ENCODE measurements around the gene CCNG1. TPM values are rescaled to one million over a fixed set of nuclear protein-coding genes. Genes with fewer than 3 reads are reported as not detected.

The CCNG1 gene
- total and polyA plus RNA-seq, 9 of the 15 experiments (the other 6 are each of a cell fraction or from before 2014, with no cell fraction given), result 121 to 293 (median 245) TPM

GRCh38 chr5:163408311-163408923 lies 29.0 kb upstream of the CCNG1 start:
- BruUV-seq (replicated peaks), result no TSS peak
- WGBS (ENCODE audit: insufficient coverage, low coverage, missing lambda C conversion rate), result 29% methylated on average over 9 of the region's 9 CpGs
- FAIRE-seq, result peak; percentile 91
- no peaks in the 10 kb centered on the region for H3K9me3 ChIP-seq (replicated peaks; ENCODE audit: control insufficient read depth, insufficient read depth, low read depth, low read length)
- H2AFZ ChIP-seq (ENCODE audit: low read depth, low read length), result no peak overlapping the region
- ChIA-PET POLR2A (interaction anchor here (0.9 to 1.0 kb wide), 2 partner anchors 10 to 60 kb away, joined by 3 to 6 read pairs; no protein-coding TSS in a partner anchor), CTCF (ENCODE audit: low intra/inter-chr PET ratio) (interaction anchor here (0.7 to 0.8 kb wide), 2 partner anchors 101 to 1864 kb away, joined by 3 to 4 read pairs; no protein-coding TSS in a partner anchor)
- H3K4me2 ChIP-seq (ENCODE audit: insufficient read depth, low read length), result no peak overlapping the region
- no peaks in the 10 kb centered on the region for H3K79me2 ChIP-seq (ENCODE audit: control insufficient read depth, insufficient read depth, low read length)
- no peak overlapping the region for H3K27ac ChIP-seq (ENCODE audit: extremely low read depth, low read depth, low read length)
- H3K4me3 ChIP-seq, result no peak overlapping the region
- DNase-seq (ENCODE audit: extremely low read depth in 1 of 4, low spot score in 3 of 4), result peak; percentile 63 to 76 (median 66)
- H3K36me3 ChIP-seq (ENCODE audit: control insufficient read depth, insufficient read depth, low read length), result no peaks in the 10 kb centered on the region
- H4K20me1 ChIP-seq (replicated peaks; ENCODE audit: control insufficient read depth, insufficient read depth, low read length), result no peaks in the 10 kb centered on the region
- intact Hi-C loops (cut with micrococcal nuclease) (loop anchor here (1.0 to 10.0 kb wide), 4 partner anchors 60 to 1864 kb away; partner anchors contain the start of gene GABRB2), in situ Hi-C loops (cut with MboI) (no loop called here)
- peak; percentile 93 for ATAC-seq
- no peaks in the 10 kb centered on the region for H3K27me3 ChIP-seq (ENCODE audit: control insufficient read depth in 2 of 2, insufficient read depth in 2 of 2, low read length in 2 of 2)
- no peaks in the 10 kb centered on the region; a peak in 1 of 5 replicates for H3K4me1 ChIP-seq (replicated peaks in 1 of 2; ENCODE audit: control insufficient read depth in 2 of 2, insufficient read depth in 2 of 2, low read length in 2 of 2)
- no peaks in the 10 kb centered on the region for H3K9me1 ChIP-seq (ENCODE audit: control insufficient read depth, insufficient read depth, low read length)
- no peak overlapping the region for H3K9ac ChIP-seq (ENCODE audit: insufficient read depth in 1 of 2, low read depth in 2 of 2, low read length in 2 of 2)
- TF ChIP-seq MYC (IDR thresholded peaks at IDR 0.05; ENCODE audit: low read depth, low read length), result no peak
- no peak for TF ChIP-seq MYC (CRISPR knock-in tag; IDR thresholded peaks at IDR 0.05; ENCODE audit: borderline replicate concordance, low read depth)
- TF ChIP-seq TAF15 (IDR thresholded peaks at IDR 0.05; ENCODE audit: low read depth, low read length), result no peak
- TF ChIP-seq, protein P1, sequence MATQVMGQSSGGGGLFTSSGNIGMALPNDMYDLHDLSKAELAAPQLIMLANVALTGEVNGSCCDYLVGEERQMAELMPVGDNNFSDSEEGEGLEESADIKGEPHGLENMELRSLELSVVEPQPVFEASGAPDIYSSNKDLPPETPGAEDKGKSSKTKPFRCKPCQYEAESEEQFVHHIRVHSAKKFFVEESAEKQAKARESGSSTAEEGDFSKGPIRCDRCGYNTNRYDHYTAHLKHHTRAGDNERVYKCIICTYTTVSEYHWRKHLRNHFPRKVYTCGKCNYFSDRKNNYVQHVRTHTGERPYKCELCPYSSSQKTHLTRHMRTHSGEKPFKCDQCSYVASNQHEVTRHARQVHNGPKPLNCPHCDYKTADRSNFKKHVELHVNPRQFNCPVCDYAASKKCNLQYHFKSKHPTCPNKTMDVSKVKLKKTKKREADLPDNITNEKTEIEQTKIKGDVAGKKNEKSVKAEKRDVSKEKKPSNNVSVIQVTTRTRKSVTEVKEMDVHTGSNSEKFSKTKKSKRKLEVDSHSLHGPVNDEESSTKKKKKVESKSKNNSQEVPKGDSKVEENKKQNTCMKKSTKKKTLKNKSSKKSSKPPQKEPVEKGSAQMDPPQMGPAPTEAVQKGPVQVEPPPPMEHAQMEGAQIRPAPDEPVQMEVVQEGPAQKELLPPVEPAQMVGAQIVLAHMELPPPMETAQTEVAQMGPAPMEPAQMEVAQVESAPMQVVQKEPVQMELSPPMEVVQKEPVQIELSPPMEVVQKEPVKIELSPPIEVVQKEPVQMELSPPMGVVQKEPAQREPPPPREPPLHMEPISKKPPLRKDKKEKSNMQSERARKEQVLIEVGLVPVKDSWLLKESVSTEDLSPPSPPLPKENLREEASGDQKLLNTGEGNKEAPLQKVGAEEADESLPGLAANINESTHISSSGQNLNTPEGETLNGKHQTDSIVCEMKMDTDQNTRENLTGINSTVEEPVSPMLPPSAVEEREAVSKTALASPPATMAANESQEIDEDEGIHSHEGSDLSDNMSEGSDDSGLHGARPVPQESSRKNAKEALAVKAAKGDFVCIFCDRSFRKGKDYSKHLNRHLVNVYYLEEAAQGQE (IDR thresholded peaks at IDR 0.05; ENCODE audit: borderline replicate concordance), result peak; percentile 62
- TF ChIP-seq, protein P1 (CRISPR knock-in tag; IDR thresholded peaks at IDR 0.05; ENCODE audit: low read depth), result no peak
- TF ChIP-seq, protein P2, sequence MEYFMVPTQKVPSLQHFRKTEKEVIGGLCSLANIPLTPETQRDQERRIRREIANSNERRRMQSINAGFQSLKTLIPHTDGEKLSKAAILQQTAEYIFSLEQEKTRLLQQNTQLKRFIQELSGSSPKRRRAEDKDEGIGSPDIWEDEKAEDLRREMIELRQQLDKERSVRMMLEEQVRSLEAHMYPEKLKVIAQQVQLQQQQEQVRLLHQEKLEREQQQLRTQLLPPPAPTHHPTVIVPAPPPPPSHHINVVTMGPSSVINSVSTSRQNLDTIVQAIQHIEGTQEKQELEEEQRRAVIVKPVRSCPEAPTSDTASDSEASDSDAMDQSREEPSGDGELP (CRISPR knock-in tag; IDR thresholded peaks at IDR 0.05; ENCODE audit: borderline replicate concordance), result 0 out of 2 replicates have a peak, but pooled peaks have one; percentile 20
- no peak for TF ChIP-seq FOXP1 (CRISPR knock-in tag; IDR thresholded peaks at IDR 0.05)
- TF ChIP-seq LEF1 (IDR thresholded peaks at IDR 0.05), result no peak
- TF ChIP-seq CTCF (IDR thresholded peaks at IDR 0.05 in 2 of 3, conservative IDR thresholded peaks at IDR 0.05 in 1 of 3; ENCODE audit: insufficient read depth in 2 of 3, low read depth in 1 of 3, low read length in 3 of 3), result peak; percentile 79 to 87 (median 79)
